ENCODE results near the gene NHERF1. TPM values are rescaled to one million over a fixed set of nuclear protein-coding genes. Genes with fewer than 3 reads are reported as not detected.

The NHERF1 gene
- total and polyA plus RNA-seq, 2 donors (not counting 3 experiments of a cell fraction or from before 2014, with no cell fraction given), result 24.4 to 26.9 TPM

DNA sequence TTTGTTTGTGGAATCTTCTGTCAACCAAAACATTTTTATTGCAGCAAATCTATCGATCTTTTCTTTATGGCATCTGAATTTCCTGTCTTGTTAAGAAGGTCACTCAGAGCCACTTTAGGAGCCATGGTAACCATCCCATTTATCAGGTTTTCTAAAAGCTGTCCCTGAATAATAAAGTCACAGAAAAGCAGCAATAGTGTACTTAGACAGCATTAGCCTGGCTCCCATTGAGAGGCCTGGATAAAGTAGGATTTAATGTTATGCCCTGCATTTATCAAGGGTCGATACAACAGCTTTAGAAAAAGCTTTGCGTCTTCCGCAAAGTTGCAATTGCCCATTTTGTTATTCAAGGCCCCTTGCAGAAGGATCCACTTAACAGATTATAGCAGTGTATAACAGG, 25.6 kb upstream of the NHERF1 start:
- Histone ChIP-seq H3K27ac (ENCODE audit: insufficient read depth, low read depth, low read length) (no peak overlapping the region), H3K9me1 (replicated peaks; ENCODE audit: control insufficient read depth, extremely low read depth, insufficient read depth, low read length) (no peaks in the 10 kb centered on the region), H2AFZ (ENCODE audit: low read depth, low read length) (no peak overlapping the region), H3K4me2 (ENCODE audit: insufficient read depth, low read length) (no peak overlapping the region), H4K20me1 (replicated peaks; ENCODE audit: control insufficient read depth, extremely low read depth, insufficient read depth, low read length) (no peaks in the 10 kb centered on the region), H3K27me3 (ENCODE audit: control insufficient read depth in 2 of 2, insufficient read depth in 2 of 2, low read length in 2 of 2) (no peaks in the 10 kb centered on the region), H3K4me3 (replicated peaks in 1 of 3; ENCODE audit: insufficient read depth in 1 of 3, low read depth in 1 of 3, low read length in 3 of 3) (no peak overlapping the region), H3K9ac (replicated peaks; ENCODE audit: extremely low read depth, insufficient read depth, low read length) (no peak overlapping the region), H3K4me1 (ENCODE audit: control insufficient read depth, extremely low read depth, insufficient read depth, low read length) (no peaks in the 10 kb centered on the region), H3K79me2 (ENCODE audit: control insufficient read depth, insufficient read depth, low read length) (no peaks in the 10 kb centered on the region), H3K9me3 (replicated peaks; ENCODE audit: control insufficient read depth, insufficient read depth, low read length) (no peaks in the 10 kb centered on the region), H3K36me3 (ENCODE audit: control insufficient read depth in 2 of 2, extremely low read depth in 1 of 2, insufficient read depth in 2 of 2, low read length in 2 of 2) (no peaks in the 10 kb centered on the region)
- no TSS peak for BruUV-seq (replicated peaks)
- DNase-seq (ENCODE audit: low read depth, low spot score), result no peak
- FAIRE-seq, result no peak
- TF ChIP-seq GATA2 (IDR thresholded peaks at IDR 0.05; ENCODE audit: insufficient read depth, insufficient read length, low read depth, low read length) (no peak), POLR2AphosphoS5 (IDR thresholded peaks at IDR 0.05; ENCODE audit: insufficient read depth, low read depth, low read length) (no peak), MAX (IDR thresholded peaks at IDR 0.05; ENCODE audit: insufficient read depth, insufficient read length) (no peak), POLR2A (IDR thresholded peaks at IDR 0.05; ENCODE audit: low read depth, low read length) (no peak), FOS (IDR thresholded peaks at IDR 0.05; ENCODE audit: borderline replicate concordance, insufficient read depth, low read length) (no peak), JUN (IDR thresholded peaks at IDR 0.05; ENCODE audit: borderline replicate concordance, insufficient read depth, insufficient read length, low read depth) (no peak), MYC (IDR thresholded peaks at IDR 0.05; ENCODE audit: low read depth, low read length) (no peak), EZH2 (IDR thresholded peaks at IDR 0.05; ENCODE audit: borderline replicate concordance, low read depth, low read length, severe bottlenecking) (no peak)
- TF ChIP-seq, protein P1, sequence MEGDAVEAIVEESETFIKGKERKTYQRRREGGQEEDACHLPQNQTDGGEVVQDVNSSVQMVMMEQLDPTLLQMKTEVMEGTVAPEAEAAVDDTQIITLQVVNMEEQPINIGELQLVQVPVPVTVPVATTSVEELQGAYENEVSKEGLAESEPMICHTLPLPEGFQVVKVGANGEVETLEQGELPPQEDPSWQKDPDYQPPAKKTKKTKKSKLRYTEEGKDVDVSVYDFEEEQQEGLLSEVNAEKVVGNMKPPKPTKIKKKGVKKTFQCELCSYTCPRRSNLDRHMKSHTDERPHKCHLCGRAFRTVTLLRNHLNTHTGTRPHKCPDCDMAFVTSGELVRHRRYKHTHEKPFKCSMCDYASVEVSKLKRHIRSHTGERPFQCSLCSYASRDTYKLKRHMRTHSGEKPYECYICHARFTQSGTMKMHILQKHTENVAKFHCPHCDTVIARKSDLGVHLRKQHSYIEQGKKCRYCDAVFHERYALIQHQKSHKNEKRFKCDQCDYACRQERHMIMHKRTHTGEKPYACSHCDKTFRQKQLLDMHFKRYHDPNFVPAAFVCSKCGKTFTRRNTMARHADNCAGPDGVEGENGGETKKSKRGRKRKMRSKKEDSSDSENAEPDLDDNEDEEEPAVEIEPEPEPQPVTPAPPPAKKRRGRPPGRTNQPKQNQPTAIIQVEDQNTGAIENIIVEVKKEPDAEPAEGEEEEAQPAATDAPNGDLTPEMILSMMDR (IDR thresholded peaks at IDR 0.05; ENCODE audit: extremely low read depth in 1 of 2, insufficient read depth in 1 of 2, low read depth in 1 of 2, low read length in 2 of 2), result no peak
- dilution Hi-C loops (cut with MboI; ENCODE audit: extremely low pct_ligation_motif_present, low sequenced_read_pairs), result no loop called here
- POLR2A ChIA-PET, result no interaction called here
- CTCF ChIA-PET, result no interaction called here
- intact Hi-C loops (cut with micrococcal nuclease), result no loop called here
